ENCODE data around the gene PBX4.

PBX4 gene

GRCh38 chr19:19649580-19649995 lies 31.1 kb upstream of the PBX4 start:
- no peak for DNase-seq (ENCODE audit: low read depth in 2 of 2)

GRCh38 chr19:19649155-19649554 lies 30.7 kb upstream of the PBX4 start:
- DNase-seq (ENCODE audit: low read depth in 2 of 2), result no peak

- no peak for DNase-seq (ENCODE audit: low read depth in 2 of 2)
These were observed 28.7 kb upstream of the PBX4 start for GRCh38 chr19:19647037-19647835.

- DNase-seq (ENCODE audit: low read depth in 2 of 2), result no peak
These were observed 26.9 kb upstream of the PBX4 start for GRCh38 chr19:19645233-19645870.

GRCh38 chr19:19644054-19644388 lies 25.5 kb upstream of the PBX4 start:
- DNase-seq (ENCODE audit: low read depth in 2 of 2), result no peak

GRCh38 chr19:19643158-19644053 lies 24.9 kb upstream of the PBX4 start, which contains the start of gene GMIP:
Gene GMIP (minus strand): TSS chr19:19643657. CDS start chr19:19643529, 128 bp downstream.
- DNase-seq (ENCODE audit: low read depth in 2 of 2), result peak; percentile 77 to 86

- DNase-seq (ENCODE audit: low read depth in 2 of 2), result no peak
These were observed 24.1 kb upstream of the PBX4 start for GRCh38 chr19:19642506-19643157.

- no peak for DNase-seq (ENCODE audit: low read depth in 2 of 2)
These were observed 19.2 kb upstream of the PBX4 start for GRCh38 chr19:19637523-19638251.

GRCh38 chr19:19637186-19637522 lies 18.7 kb upstream of the PBX4 start:
- no peak for DNase-seq (ENCODE audit: low read depth in 2 of 2)

- DNase-seq (ENCODE audit: low read depth in 2 of 2), result no peak
These were observed 18.2 kb upstream of the PBX4 start for GRCh38 chr19:19636573-19637185.

GRCh38 chr19:19635313-19635702 lies 16.8 kb upstream of the PBX4 start:
- no peak for DNase-seq (ENCODE audit: low read depth in 2 of 2)

GRCh38 chr19:19634516-19635312 lies 16.2 kb upstream of the PBX4 start:
- no peak for DNase-seq (ENCODE audit: low read depth in 2 of 2)

GRCh38 chr19:19633711-19634515 lies 15.4 kb upstream of the PBX4 start:
- DNase-seq (ENCODE audit: low read depth in 2 of 2), result no peak

GRCh38 chr19:19632661-19633060 lies 14.2 kb upstream of the PBX4 start:
- no peak for DNase-seq (ENCODE audit: low read depth in 2 of 2)

- no peak for DNase-seq (ENCODE audit: low read depth in 2 of 2)
These were observed 12.9 kb upstream of the PBX4 start for GRCh38 chr19:19631346-19631745.

GRCh38 chr19:19630426-19630825 lies 11.9 kb upstream of the PBX4 start:
- DNase-seq (ENCODE audit: low read depth in 2 of 2), result no peak

GRCh38 chr19:19630062-19630414 lies 11.6 kb upstream of the PBX4 start:
- no peak for DNase-seq (ENCODE audit: low read depth in 2 of 2)

- DNase-seq (ENCODE audit: low read depth in 2 of 2), result no peak
These were observed 10.1 kb upstream of the PBX4 start for GRCh38 chr19:19628501-19629134.

All from stimulated activated CD8-positive, alpha-beta memory T cell treated with anti-CD3 and anti-CD28 coated beads, Interleukin-7, amount 100 ng/mL, for 1 hour (primary cell).